NCI-H524 (cell line): ENCODE measurements around the gene SPC25.

ENCODE experiments used
- DNase-seq, 2 experiments: peaks; one replicate each; lab custom pipeline; 2025; lab: John Stamatoyannopoulos, UW

The SPC25 gene

GRCh38 chr2:168843253-168843652 lies 47.0 kb downstream of the SPC25 start:
- no peak for DNase-seq

- peak in 1 of 2 experiments; percentile 20 for DNase-seq
Observed at GRCh38 chr2:168841445-168841844, 48.8 kb downstream of the SPC25 start.

DNA sequence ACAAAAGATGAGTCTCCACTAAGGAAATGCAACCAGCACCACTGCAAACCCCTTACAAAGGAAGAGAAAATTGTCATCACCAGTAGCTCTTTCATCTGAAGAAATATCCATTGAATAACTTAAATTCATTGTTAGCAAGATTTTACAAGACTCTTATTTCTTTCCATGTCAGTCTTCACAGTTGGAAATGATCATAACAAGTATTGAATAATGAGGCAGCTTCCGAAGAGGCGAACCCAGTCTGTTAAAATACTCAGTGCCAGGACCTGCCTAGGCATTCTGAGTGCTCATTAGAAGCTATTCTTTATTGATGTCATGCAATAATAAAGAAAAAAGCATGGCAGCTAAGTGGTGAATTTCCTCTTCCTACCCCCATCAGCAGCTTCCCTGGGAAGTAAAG lies 54.3 kb downstream of the SPC25 start:
- no peak for DNase-seq

- no peak for DNase-seq
Observed at GRCh38 chr2:168831662-168832061, 58.6 kb downstream of the SPC25 start.

GRCh38 chr2:168830958-168831357 lies 59.3 kb downstream of the SPC25 start:
- DNase-seq, result no peak

DNA sequence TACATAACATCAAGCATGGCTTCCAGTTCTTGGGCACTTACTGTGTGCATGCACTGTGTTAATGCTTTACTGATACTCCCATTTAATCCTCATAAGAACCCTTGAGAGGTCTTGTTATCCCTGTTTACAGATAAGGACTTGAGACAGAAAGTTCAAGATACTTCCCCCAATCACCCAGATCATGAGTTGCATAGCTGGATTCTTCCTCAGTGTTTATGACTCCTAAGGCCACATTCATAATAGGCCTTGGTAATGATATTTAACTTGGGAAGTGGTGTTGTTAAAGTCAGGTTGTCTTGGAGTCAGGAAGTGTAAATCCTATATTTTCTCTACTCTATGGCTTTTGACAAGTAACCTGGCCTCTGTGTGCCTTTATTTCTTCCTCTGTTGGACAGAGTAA lies 65.1 kb downstream of the SPC25 start:
- DNase-seq, result peak; percentile 14 to 53

- no peak for DNase-seq
Observed at GRCh38 chr2:168821992-168822391, 68.2 kb downstream of the SPC25 start.

GRCh38 chr2:168821577-168821976 lies 68.7 kb downstream of the SPC25 start:
- DNase-seq, result no peak
